ENCODE measurements around the gene PDE6B. TPM values are rescaled to one million over a fixed set of nuclear protein-coding genes. Genes with fewer than 3 reads are reported as not detected.

The PDE6B gene
- total and polyA plus RNA-seq, 2 experiments from 2014 or later: 3.4 to 5.0 TPM

- Mint-ChIP-seq H3K27ac (no peak overlapping the region), H3K27me3 (ENCODE audit: insufficient read depth, low read depth, poor library complexity) (peaks cover 5% of the 10 kb centered on the region), H3K4me1 (peaks cover 10% of the 10 kb centered on the region), H3K9me3 (no peaks in the 10 kb centered on the region; the same call in 2 of the 3 replicates), H3K36me3 (ENCODE audit: low read depth) (no peaks in the 10 kb centered on the region), H3K4me3 (no peak overlapping the region)
- H3K4me2 ChIP-seq: no peak overlapping the region
- no peak overlapping the region for H2AFZ ChIP-seq
- no peaks in the 10 kb centered on the region for H3K79me2 ChIP-seq (replicated peaks; ENCODE audit: insufficient read depth)
- no peaks in the 10 kb centered on the region for H3K4me1 ChIP-seq (ENCODE audit: insufficient read depth)
- no peak for ATAC-seq
- no peaks in the 10 kb centered on the region for H3F3A ChIP-seq (replicated peaks; ENCODE audit: low read depth)
- DNase-seq (ENCODE audit: low spot score): no peak
- H3K9me2 ChIP-seq (ENCODE audit: insufficient read depth): no peaks in the 10 kb centered on the region
- no peaks in the 10 kb centered on the region for H4K20me1 ChIP-seq (replicated peaks; ENCODE audit: insufficient read depth)
- H3K27me3 ChIP-seq (ENCODE audit: insufficient read depth): no peaks in the 10 kb centered on the region
- TF ChIP-seq ZNF462 (CRISPR knock-in tag; IDR thresholded peaks at IDR 0.05) (no peak), ZNF331 (CRISPR knock-in tag; IDR thresholded peaks at IDR 0.05; ENCODE audit: low read depth) (no peak), CREB1 (CRISPR knock-in tag; IDR thresholded peaks at IDR 0.05; ENCODE audit: low read depth) (no peak), ETS1 (IDR thresholded peaks at IDR 0.05) (no peak), NANOG (IDR thresholded peaks at IDR 0.05; ENCODE audit: borderline replicate concordance) (no peak), EZH2 (IDR thresholded peaks at IDR 0.05; ENCODE audit: low read depth, unreplicated experiment) (no peak), ZNF114 (CRISPR knock-in tag; IDR thresholded peaks at IDR 0.05) (no peak), STAT1 (IDR thresholded peaks at IDR 0.05; ENCODE audit: unreplicated experiment) (no peak), POLR2AphosphoS5 (IDR thresholded peaks at IDR 0.05; ENCODE audit: low read depth) (no peak), JUNB (IDR thresholded peaks at IDR 0.05; ENCODE audit: unreplicated experiment) (no peak), EZH2phosphoT487 (IDR thresholded peaks at IDR 0.05; ENCODE audit: unreplicated experiment) (no peak), CTCF (conservative IDR thresholded peaks at IDR 0.05; ENCODE audit: low read depth in 2 of 2) (no peak), REST (IDR thresholded peaks at IDR 0.05; ENCODE audit: unreplicated experiment) (no peak)
- no peak overlapping the region for H3K4me3 ChIP-seq
- H3K36me3 ChIP-seq (ENCODE audit: insufficient read depth): no peaks in the 10 kb centered on the region
- H3K27ac ChIP-seq (ENCODE audit: low read depth): no peak overlapping the region
Measured at GRCh38 chr4:600850-601515, 24.4 kb upstream of the PDE6B start.

Data from GM23338 (cell line).